Psoas muscle (tissue), 8 donors: ENCODE data around the gene NOB1. TPM values are rescaled to one million over a fixed set of nuclear protein-coding genes. Genes with fewer than 3 reads are reported as not detected.
"Not testable (repeated sequence)": the region's sequence is repeated elsewhere in the genome, so short reads cannot be mapped to it uniquely, and the experiment has no call there.

Experiments used
- ATAC-seq, 4 donors: fragments of 200-7000 bp; cut with Tn5 transposase; one replicate each; pipeline ENCODE4 v1.9.1; 2020; ENCODE audit warnings: moderate library complexity in 3 of 4, mild to moderate bottlenecking in 2 of 4
- DNase-seq, 2 donors: peaks; one replicate each; pipeline ENCODE4 v3.0.0-alpha.2; 2020
- H3K27ac ChIP-seq: fragments of 200-600 bp; one replicate; pipeline ENCODE4 v1.8.0; 2022
- H3K27me3 ChIP-seq, 3 donors: fragments of 200-600 bp in 1 of 3; one replicate each; pipeline versions ENCODE4 v1.6.1 to v1.8.0; 2013 to 2022; ENCODE audit warnings: low read length in 2 of 3, mild to moderate bottlenecking in 2 of 3, moderate library complexity in 1 of 3; ENCODE audit not compliant: insufficient read depth in 3 of 3
- H3K36me3 ChIP-seq, 2 donors: fragments of 200-600 bp in 1 of 2; one replicate each; pipeline versions ENCODE4 v1.6.1 to v1.8.0; 2013 to 2022; ENCODE audit warnings: low read depth in 1 of 2, mild to moderate bottlenecking in 1 of 2, moderate library complexity in 1 of 2; ENCODE audit not compliant: insufficient read depth in 1 of 2
- H3K4me1 ChIP-seq: fragments of 200-600 bp; one replicate; pipeline ENCODE4 v1.8.0; 2022
- H3K4me3 ChIP-seq: fragments of 200-600 bp; one replicate; pipeline ENCODE4 v1.8.0; 2022; ENCODE audit warnings: mild to moderate bottlenecking
- H3K9me3 ChIP-seq: fragments of 200-600 bp; one replicate; pipeline ENCODE4 v1.8.0; 2022
- CTCF ChIP-seq: fragments of 200-600 bp; IDR thresholded peaks from one replicate; pipeline ENCODE4 v1.8.0; 2022; ENCODE audit warnings: antibody characterized with exemption
- WGBS, 3 donors: extraction: QIAGEN DNeasy Blood & Tissue Kit; methylation state at CpG; one replicate each; pipeline versions ENCODE4 v1.1.6 to v1.1.7; 2013; 5-methylcytosine and 5-hydroxymethylcytosine counted together
- intact Hi-C, 2 donors: fragments of 100-400 bp; cut with DNase I; formaldehyde crosslinking; loops; one replicate each; pipeline versions ENCODE4 v1.11.0 to v1.14.2; 2022
- polyA plus RNA-seq, 3 donors: library from polyadenylated mRNA; stranded (reverse); fragments of 200-250 nt; gene quantifications; one replicate each; pipeline ENCODE4 v1.2.3, GENCODE V29; 2013
- total RNA-seq, 4 donors: library from RNA; stranded (reverse); fragmentation: NEBNext Ultra II Directional in 2 of 4; extraction: Animal tissue kit (Norgen Biotek cat#: 25700) in 2 of 4; gene quantifications; one replicate each; pipeline versions ENCODE4 v1.2.1 to v1.2.4, GENCODE V29; 2021 to 2023
- donor health status: healthy with polysubstance abuse.
- donor health status: DM: no; HTN: no; CAD: no; lungs with moderate emphysema.
- donor health status: Bipolar disorder and iron deficiency.
- donor health status: healthy.
- donor health status: DM: yes; HTN: yes; CAD: no.
- donor health status: DM: no; HTN: no; CAD: no.
- donor health status: DM: no; HTN: no; CAD: no.
- donor health status: DM: yes; HTN: yes; CAD: no.

Gene NOB1
- total and polyA plus RNA-seq, 7 donors, result 29.3 to 60.6 (median 42.5) TPM

- intact Hi-C loops, result loop anchor here (1.0 to 2.0 kb wide), 3 partner anchors 63 to 135 kb away; no protein-coding TSS in a partner anchor
- ATAC-seq, result peak; percentile 86 to 94 (median 89)
These were observed 41.8 kb upstream of the NOB1 start for GRCh38 chr16:69796285-69797118.

DNA sequence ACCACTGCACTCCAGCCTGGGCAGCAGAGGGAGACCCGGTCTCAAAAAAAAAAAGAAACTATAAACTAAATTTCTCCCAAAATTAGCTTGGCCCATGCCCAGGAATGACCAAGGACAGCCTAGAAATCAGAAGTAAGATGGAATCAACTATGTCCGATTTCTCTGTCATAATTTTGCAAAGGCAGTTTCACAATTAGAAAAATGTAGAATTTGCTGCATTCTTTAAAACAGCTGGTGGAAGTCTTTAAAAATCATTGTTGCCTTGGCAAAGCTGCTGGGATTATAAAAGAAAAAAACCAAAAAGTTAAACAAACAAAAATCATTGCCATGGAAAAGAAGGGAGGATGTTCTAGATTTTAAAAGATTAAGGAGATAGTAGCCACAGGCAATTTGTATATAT lies 39.8 kb upstream of the NOB1 start:
- intact Hi-C loops, result no loop called here
- no peak overlapping the region for H3K27ac ChIP-seq
- H3K27me3 ChIP-seq, result no peaks in the 10 kb centered on the region
- H3K4me1 ChIP-seq, result no peaks in the 10 kb centered on the region
- H3K9me3 ChIP-seq, result no peaks in the 10 kb centered on the region
- peaks cover 0 to 21% of the 10 kb centered on the region in 2 donors for H3K36me3 ChIP-seq
- ATAC-seq (no peak), DNase-seq (no peak)
- no peak overlapping the region for H3K4me3 ChIP-seq
- TF ChIP-seq CTCF, result no peak
- 65 to 69% (median 67%) methylated on average over 2 of the region's 2 CpGs for WGBS, 3 donors

More at GRCh38 chr16:69796285-69797118, 41.8 kb upstream of the NOB1 start:
- H3K27ac ChIP-seq, result no peak overlapping the region
- TF ChIP-seq CTCF, result peak; percentile 95
- peaks cover 0 to 22% of the 10 kb centered on the region in 2 donors for H3K36me3 ChIP-seq
- H3K4me3 ChIP-seq, result peak overlapping the region; percentile 45
- H3K27me3 ChIP-seq, result no peaks in the 10 kb centered on the region
- no peak for DNase-seq
- no peaks in the 10 kb centered on the region for H3K9me3 ChIP-seq
- 36 to 41% (median 39%) methylated on average over 19 of the region's 19 CpGs for WGBS, 3 donors
- no peaks in the 10 kb centered on the region for H3K4me1 ChIP-seq

GRCh38 chr16:69793526-69793925 lies 38.8 kb upstream of the NOB1 start:
- Histone ChIP-seq H3K4me3 (no peak overlapping the region), H3K27ac (no peak overlapping the region), H3K27me3 (no peaks in the 10 kb centered on the region), H3K9me3 (no peaks in the 10 kb centered on the region), H3K4me1 (no peaks in the 10 kb centered on the region), H3K36me3 (peaks cover 0 to 21% of the 10 kb centered on the region in 2 donors)
- TF ChIP-seq CTCF, result no peak
- ATAC-seq, result no peak
- 86 to 93% (median 93%) methylated on average over 4 of the region's 4 CpGs for WGBS, 3 donors
- DNase-seq, result no peak
- intact Hi-C loops, result no loop called here

- DNase-seq, H3K27me3 ChIP-seq, H3K4me1 ChIP-seq, intact Hi-C loops, H3K4me3 ChIP-seq, ATAC-seq, H3K9me3 ChIP-seq, H3K27ac ChIP-seq: not testable (repeated sequence)
- 90 to 94% (median 91%) methylated on average over 6 of the region's 6 CpGs for WGBS, 3 donors
- peaks cover 2 to 40% of the 10 kb centered on the region in 2 donors for H3K36me3 ChIP-seq
These were observed 36.7 kb upstream of the NOB1 start for GRCh38 chr16:69791391-69791847.

DNA sequence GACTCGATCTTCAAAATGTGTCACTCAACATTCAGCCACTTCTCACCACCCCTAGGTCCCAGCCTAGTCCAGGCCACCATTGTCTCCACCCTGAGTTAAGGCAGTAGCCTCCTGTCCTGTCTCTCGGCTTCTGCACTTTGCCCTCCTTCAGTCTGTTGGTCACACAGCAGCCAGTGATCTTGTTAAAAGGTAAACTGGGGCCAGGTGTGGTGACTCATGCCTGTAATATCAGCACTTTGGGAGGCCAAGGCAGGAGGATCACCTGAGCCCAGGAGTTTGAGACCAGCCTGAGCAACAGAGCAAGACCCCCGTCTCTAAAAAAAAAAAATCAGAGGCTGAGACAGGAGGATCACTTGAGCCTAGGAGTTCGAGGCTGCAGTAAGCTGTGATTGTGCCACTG lies 33.2 kb upstream of the NOB1 start:
- DNase-seq (no peak), ATAC-seq (no peak)
- Histone ChIP-seq H3K27me3 (no peaks in the 10 kb centered on the region), H3K4me3 (no peak overlapping the region), H3K36me3 (peaks cover 2 to 46% of the 10 kb centered on the region in 2 donors), H3K4me1 (no peaks in the 10 kb centered on the region), H3K27ac (no peak overlapping the region), H3K9me3 (no peaks in the 10 kb centered on the region)
- intact Hi-C loops, result no loop called here
- no peak for TF ChIP-seq CTCF
- 92 to 96% (median 95%) methylated on average over 4 of the region's 4 CpGs for WGBS, 3 donors
